ENCODE measurements around the gene MYH7B.

The MYH7B gene

GRCh38 chr20:34994509-34995131, 39.0 kb downstream of the MYH7B start:
- no peak for DNase-seq

GRCh38 chr20:34995192-34995591, 39.5 kb downstream of the MYH7B start:
- no peak for DNase-seq

- DNase-seq = no peak
These were observed 40.0 kb downstream of the MYH7B start for GRCh38 chr20:34995696-34996095.

GRCh38 chr20:34996243-34997028, 40.8 kb downstream of the MYH7B start:
- no peak for DNase-seq

- DNase-seq = no peak
These were observed 41.5 kb downstream of the MYH7B start for GRCh38 chr20:34997131-34997561.

GRCh38 chr20:34997774-34998173, 42.1 kb downstream of the MYH7B start:
- DNase-seq = no peak

- DNase-seq = no peak
These were observed 42.8 kb downstream of the MYH7B start for GRCh38 chr20:34998331-34998950.

GRCh38 chr20:34999021-34999451, 43.4 kb downstream of the MYH7B start:
- DNase-seq = no peak

GRCh38 chr20:34999782-35000181, 44.1 kb downstream of the MYH7B start:
- DNase-seq = no peak

GRCh38 chr20:35000311-35000921, 44.7 kb downstream of the MYH7B start:
- DNase-seq = no peak

GRCh38 chr20:35000922-35001595, 45.4 kb downstream of the MYH7B start:
- DNase-seq = no peak

- no peak for DNase-seq
These were observed 46.1 kb downstream of the MYH7B start for GRCh38 chr20:35001596-35002362.

GRCh38 chr20:35002426-35003210, 47.0 kb downstream of the MYH7B start:
- DNase-seq = no peak

- DNase-seq = no peak
These were observed 47.8 kb downstream of the MYH7B start for GRCh38 chr20:35003211-35004031.

GRCh38 chr20:35004051-35004725, 48.5 kb downstream of the MYH7B start:
- DNase-seq = no peak

- DNase-seq = no peak
These were observed 49.2 kb downstream of the MYH7B start for GRCh38 chr20:35004749-35005462.

All from MV-4-11 (cell line).